ENCODE results near the gene EIPR1.

DNA sequence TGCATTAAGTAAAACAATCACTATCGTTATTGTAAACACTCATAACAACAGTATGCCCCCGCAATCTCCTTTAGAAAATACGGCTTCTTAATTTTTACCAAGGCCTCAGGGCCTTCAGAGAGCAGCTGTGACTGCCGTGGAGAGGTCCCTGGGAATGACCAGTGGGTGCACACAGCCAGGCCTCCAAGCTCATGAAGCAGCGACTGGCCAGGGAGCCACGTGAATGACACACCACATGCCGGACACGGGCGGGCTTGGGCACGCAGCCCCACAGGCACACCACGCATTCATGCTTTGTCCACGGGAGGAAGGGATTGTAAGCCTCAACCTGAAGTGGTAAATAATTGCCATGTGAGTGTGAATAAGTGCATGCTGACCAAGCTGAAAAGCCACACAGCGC, 121.0 kb downstream of the EIPR1 start:
- TF ChIP-seq, protein P1, sequence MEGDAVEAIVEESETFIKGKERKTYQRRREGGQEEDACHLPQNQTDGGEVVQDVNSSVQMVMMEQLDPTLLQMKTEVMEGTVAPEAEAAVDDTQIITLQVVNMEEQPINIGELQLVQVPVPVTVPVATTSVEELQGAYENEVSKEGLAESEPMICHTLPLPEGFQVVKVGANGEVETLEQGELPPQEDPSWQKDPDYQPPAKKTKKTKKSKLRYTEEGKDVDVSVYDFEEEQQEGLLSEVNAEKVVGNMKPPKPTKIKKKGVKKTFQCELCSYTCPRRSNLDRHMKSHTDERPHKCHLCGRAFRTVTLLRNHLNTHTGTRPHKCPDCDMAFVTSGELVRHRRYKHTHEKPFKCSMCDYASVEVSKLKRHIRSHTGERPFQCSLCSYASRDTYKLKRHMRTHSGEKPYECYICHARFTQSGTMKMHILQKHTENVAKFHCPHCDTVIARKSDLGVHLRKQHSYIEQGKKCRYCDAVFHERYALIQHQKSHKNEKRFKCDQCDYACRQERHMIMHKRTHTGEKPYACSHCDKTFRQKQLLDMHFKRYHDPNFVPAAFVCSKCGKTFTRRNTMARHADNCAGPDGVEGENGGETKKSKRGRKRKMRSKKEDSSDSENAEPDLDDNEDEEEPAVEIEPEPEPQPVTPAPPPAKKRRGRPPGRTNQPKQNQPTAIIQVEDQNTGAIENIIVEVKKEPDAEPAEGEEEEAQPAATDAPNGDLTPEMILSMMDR (conservative IDR thresholded peaks at IDR 0.05) = no peak
- no peak for TF ChIP-seq ZFX (IDR thresholded peaks at IDR 0.05)
